M059J (cell line): ENCODE measurements around the gene CDC20B. TPM values are rescaled to one million over a fixed set of nuclear protein-coding genes. Genes with fewer than 3 reads are reported as not detected.
A peak's percentile ranks its signal among the peaks of the same experiment; 100 is the strongest.
"Not testable (repeated sequence)": the region's sequence is repeated elsewhere in the genome, so short reads cannot be mapped to it uniquely, and the experiment has no call there.

Source experiments
- DNase-seq: peaks from one replicate; pipeline ENCODE4 v3.0.0-alpha.2; 2012; ENCODE audit warnings: low read depth
- total RNA-seq: library from RNA; depleted of rRNA; stranded (reverse); fragments of >200 nt; shearing (Covaris generic); gene quantifications from 2 replicates; pipeline ENCODE4 v1.2.3, GENCODE V29; 2014; rRNA removed

CDC20B gene
- total RNA-seq, 1 experiment from 2014 or later: not detected

- no peak for DNase-seq
These were observed 68.8 kb downstream of the CDC20B start for GRCh38 chr5:55104036-55104772.

GRCh38 chr5:55102348-55102747, 70.6 kb downstream of the CDC20B start, which contains the start of gene GZMA:
Gene GZMA, plus strand, starts transcription at chr5:55102646. Its CDS starts 37 bp downstream, at chr5:55102683.
- no peak for DNase-seq

GRCh38 chr5:55101556-55102276, 71.3 kb downstream of the CDC20B start:
- no peak for DNase-seq

DNA sequence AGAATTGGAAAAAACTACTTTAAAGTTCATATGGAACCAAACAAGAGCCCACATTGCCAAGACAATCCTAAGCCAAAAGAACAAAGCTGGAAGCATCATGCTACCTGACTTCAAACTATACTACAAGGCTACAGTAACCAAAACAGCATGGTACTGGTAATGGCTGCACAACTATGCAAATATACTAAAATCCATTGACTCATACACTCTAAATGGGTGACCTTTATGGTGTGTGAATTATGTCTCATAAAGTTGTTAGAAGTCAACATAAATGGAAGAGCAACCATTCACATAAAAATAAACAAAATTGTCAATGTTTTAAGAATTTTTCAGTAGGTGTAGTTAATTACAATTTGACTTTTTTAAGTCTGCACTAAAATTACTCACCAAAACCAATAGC, 71.8 kb downstream of the CDC20B start:
- not testable (repeated sequence) for DNase-seq

- DNase-seq: no peak
These were observed 76.1 kb downstream of the CDC20B start for GRCh38 chr5:55096861-55097260.

GRCh38 chr5:55096182-55096581, 76.8 kb downstream of the CDC20B start:
- DNase-seq: no peak

DNA sequence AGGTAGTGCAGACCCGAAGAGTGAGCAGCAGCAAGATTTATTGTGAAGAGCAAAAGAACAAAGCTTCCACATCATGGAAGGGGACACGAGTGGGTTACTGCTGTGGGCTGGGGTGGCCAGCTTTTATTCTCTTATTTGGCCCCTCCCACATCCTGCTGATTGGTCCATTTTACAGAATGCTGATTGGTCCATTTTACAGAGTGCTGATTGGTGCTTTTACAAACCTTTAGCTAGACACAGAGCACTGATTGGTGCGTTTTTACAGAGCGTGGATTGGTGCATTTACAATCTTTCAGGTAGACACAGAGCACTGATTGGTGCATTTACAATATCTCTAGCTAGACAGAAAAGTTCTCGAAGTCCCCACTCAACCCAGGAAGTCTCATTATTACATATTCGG, 82.0 kb downstream of the CDC20B start:
- not testable (repeated sequence) for DNase-seq

- not testable (repeated sequence) for DNase-seq
These were observed 83.7 kb downstream of the CDC20B start for GRCh38 chr5:55089301-55089700.

- no peak for DNase-seq
These were observed 91.4 kb downstream of the CDC20B start for GRCh38 chr5:55081541-55081940.

- no peak for DNase-seq
These were observed 99.8 kb downstream of the CDC20B start for GRCh38 chr5:55073211-55073610.

DNA sequence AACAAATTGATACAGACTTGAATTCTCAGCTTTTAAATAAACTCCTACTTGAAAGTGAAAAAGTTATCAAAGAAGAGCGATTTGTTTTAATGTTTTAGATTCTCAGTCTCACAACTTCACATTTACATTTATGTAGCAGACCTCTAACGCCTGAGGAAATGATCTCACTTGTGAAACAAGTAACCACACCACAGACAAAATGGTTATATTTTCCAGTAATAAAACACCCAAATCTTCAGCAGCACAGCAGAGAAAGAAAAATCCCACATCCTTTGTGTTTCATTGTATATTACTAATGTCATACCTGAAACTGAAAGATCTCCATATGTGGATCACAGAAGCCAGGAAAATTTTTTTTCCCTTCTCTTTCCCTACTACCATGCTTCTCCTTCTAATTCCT, 100.3 kb downstream of the CDC20B start:
- peak; percentile 12 for DNase-seq

GRCh38 chr5:55071413-55071812, 101.6 kb downstream of the CDC20B start:
- no peak for DNase-seq

- DNase-seq: no peak
These were observed 102.0 kb downstream of the CDC20B start for GRCh38 chr5:55070968-55071367.

- no peak for DNase-seq
These were observed 106.7 kb downstream of the CDC20B start for GRCh38 chr5:55066277-55066676.

DNA sequence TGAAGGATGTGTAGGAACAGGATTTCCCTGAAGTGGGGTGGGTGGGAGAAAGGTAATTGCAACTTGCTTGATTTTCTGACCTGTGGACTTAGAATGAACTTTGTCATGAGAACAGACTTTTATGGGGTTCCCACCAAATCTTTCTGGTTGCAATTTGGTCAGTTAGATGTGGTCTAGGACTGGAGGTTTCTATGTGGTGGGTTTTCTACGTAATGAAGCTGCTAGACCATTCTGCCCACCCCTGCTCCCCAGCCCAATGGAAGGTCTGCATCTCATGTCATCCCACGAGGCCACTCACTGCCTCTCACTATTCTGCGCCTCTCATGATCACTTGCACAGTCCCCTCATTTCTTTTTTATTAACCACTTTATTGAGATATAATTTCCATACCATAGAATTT, 108.5 kb downstream of the CDC20B start:
- DNase-seq: no peak

GRCh38 chr5:55063899-55064298, 109.1 kb downstream of the CDC20B start:
- peak; percentile 60 for DNase-seq

DNA sequence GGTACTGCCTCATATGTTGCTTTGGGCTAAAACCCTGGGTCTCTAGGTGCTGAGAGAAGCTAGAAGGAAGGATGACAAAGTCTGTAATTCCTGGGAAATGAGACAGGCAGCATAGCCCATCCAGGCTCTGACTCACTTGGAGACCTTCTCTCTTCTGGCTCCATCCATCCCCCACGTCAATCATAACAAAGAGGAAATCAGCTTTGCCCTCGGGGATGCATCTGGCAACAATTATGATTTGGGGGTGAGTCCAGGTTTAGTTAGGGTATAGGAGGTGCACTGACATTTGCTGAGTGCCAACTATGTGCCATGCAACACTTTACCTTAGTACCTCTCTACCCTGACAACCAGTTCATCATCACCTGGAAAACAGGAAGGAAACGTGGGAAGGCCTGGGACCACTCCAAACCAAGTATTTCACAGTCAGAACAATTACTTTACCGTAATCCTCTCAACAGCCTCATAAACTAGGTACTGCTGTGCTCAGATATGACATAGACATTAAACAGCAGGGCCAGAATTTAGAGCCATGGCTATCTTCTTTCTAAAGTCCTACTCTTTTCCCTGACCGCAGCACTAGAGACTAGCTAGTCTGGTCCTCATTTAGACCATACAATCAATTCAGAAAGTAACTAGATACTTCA, 109.6 kb downstream of the CDC20B start:
- DNase-seq: peak; percentile 83

Other genes with a start within 250 kb of the CDC20B start
- 0.37 and 1.1 TPM in 2 replicates for gene ESM1, start 187.6 kb downstream of the CDC20B start, total RNA-seq
- gene GZMK, start 148.9 kb downstream of the CDC20B start, total RNA-seq: not detected in 2 replicates
- gene GZMA, start 70.5 kb downstream of the CDC20B start, total RNA-seq: not detected in 2 replicates
- gene GPX8, start 13.0 kb downstream of the CDC20B start, total RNA-seq: 155 and 179 TPM in 2 replicates
- gene MCIDAS, start 54.1 kb upstream of the CDC20B start, total RNA-seq: 0.59 TPM in 1 of 2 replicates, not detected in the other
- gene CCNO, start 60.4 kb upstream of the CDC20B start, total RNA-seq: 5.1 and 5.5 TPM in 2 replicates
- gene DHX29, start 134.5 kb upstream of the CDC20B start, total RNA-seq: 26.1 and 28.7 TPM in 2 replicates
- 95.2 and 104 TPM in 2 replicates for gene MTREX, start 134.8 kb upstream of the CDC20B start, total RNA-seq